NCI-H1105 treated with DMSO at 0.1 percent for 48 hours (cell line): ENCODE results near the gene WWOX.

ENCODE experiments used
- DNase-seq: peaks from one replicate; lab custom pipeline; 2025; lab: John Stamatoyannopoulos, UW

Gene WWOX

GRCh38 chr16:78952630-78953029, 853.2 kb downstream of the WWOX start:
- DNase-seq, result no peak

GRCh38 chr16:78953526-78953925, 854.1 kb downstream of the WWOX start:
- no peak for DNase-seq

- DNase-seq, result no peak
Observed at GRCh38 chr16:78955206-78955605, 855.8 kb downstream of the WWOX start.

GRCh38 chr16:78956859-78957258, 857.4 kb downstream of the WWOX start:
- no peak for DNase-seq

GRCh38 chr16:78957317-78958100, 858.1 kb downstream of the WWOX start:
- peak; percentile 57 for DNase-seq

- no peak for DNase-seq
Observed at GRCh38 chr16:78961464-78961863, 862.0 kb downstream of the WWOX start.

- DNase-seq, result no peak
Observed at GRCh38 chr16:78962457-78962929, 863.0 kb downstream of the WWOX start.

- DNase-seq, result no peak
Observed at GRCh38 chr16:78967948-78968347, 868.5 kb downstream of the WWOX start.

GRCh38 chr16:78969721-78970120, 870.3 kb downstream of the WWOX start:
- no peak for DNase-seq

GRCh38 chr16:78970650-78971049, 871.2 kb downstream of the WWOX start:
- DNase-seq, result no peak

GRCh38 chr16:78972006-78972405, 872.6 kb downstream of the WWOX start:
- peak; percentile 63 for DNase-seq

- peak; percentile 87 for DNase-seq
Observed at GRCh38 chr16:78972986-78973385, 873.5 kb downstream of the WWOX start.

- DNase-seq, result no peak
Observed at GRCh38 chr16:78976212-78976611, 876.8 kb downstream of the WWOX start.

GRCh38 chr16:78980825-78981224, 881.4 kb downstream of the WWOX start:
- DNase-seq, result no peak

- DNase-seq, result no peak
Observed at GRCh38 chr16:78982096-78982744, 882.8 kb downstream of the WWOX start.

- no peak for DNase-seq
Observed at GRCh38 chr16:78984324-78984723, 884.9 kb downstream of the WWOX start.

- no peak for DNase-seq
Observed at GRCh38 chr16:78984887-78985464, 885.5 kb downstream of the WWOX start.

- DNase-seq, result no peak
Observed at GRCh38 chr16:78985716-78986605, 886.5 kb downstream of the WWOX start.

- DNase-seq, result no peak
Observed at GRCh38 chr16:78987666-78988065, 888.2 kb downstream of the WWOX start.

- DNase-seq, result no peak
Observed at GRCh38 chr16:78988361-78988969, 889.0 kb downstream of the WWOX start.

GRCh38 chr16:78990309-78990701, 890.9 kb downstream of the WWOX start:
- no peak for DNase-seq

- DNase-seq, result no peak
Observed at GRCh38 chr16:78992001-78992400, 892.5 kb downstream of the WWOX start.
